ENCODE measurements around the gene GPR55. TPM values are rescaled to one million over a fixed set of nuclear protein-coding genes. Genes with fewer than 3 reads are reported as not detected.

GPR55 gene
- total RNA-seq, 1 donor from 2014 or later, result not detected

DNA sequence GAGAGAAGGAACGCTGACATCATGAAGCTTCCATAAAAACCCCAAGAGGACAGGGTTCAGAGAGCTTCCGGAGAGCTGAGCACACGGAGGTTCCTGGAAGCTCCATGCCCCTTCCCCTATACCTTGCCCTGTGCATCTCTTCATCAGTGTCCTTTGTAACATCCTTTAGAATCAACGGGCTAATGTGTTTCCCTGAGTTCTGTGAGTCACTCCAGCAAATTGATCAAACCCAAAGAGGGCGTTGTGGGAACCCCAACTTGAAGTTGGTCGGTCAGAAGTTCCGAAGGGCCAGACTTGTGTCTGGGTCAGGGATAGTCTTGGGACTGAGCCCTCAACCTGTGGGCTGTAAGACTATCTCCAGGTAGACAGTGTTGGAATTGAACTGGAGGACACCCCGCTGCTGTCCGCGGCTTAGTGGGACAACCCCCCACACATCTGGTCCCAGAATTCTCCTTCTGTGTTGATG, 25.9 kb upstream of the GPR55 start:
- TF ChIP-seq CTCF (conservative IDR thresholded peaks at IDR 0.05; ENCODE audit: low read depth, low read length), result no peak
- no peak for DNase-seq (ENCODE audit: low read depth)
- H3K4me3 ChIP-seq (ENCODE audit: low read depth, low read length), result no peak overlapping the region

- TF ChIP-seq CTCF (conservative IDR thresholded peaks at IDR 0.05; ENCODE audit: low read depth, low read length), result no peak
- no peak for DNase-seq (ENCODE audit: low read depth)
- H3K4me3 ChIP-seq (ENCODE audit: low read depth, low read length), result no peak overlapping the region
These were observed 25.2 kb upstream of the GPR55 start for GRCh38 chr2:230949966-230950873.

GRCh38 chr2:230947908-230948365, 22.9 kb upstream of the GPR55 start:
- TF ChIP-seq CTCF (conservative IDR thresholded peaks at IDR 0.05; ENCODE audit: low read depth, low read length), result no peak
- no peak overlapping the region for H3K4me3 ChIP-seq (ENCODE audit: low read depth, low read length)
- DNase-seq (ENCODE audit: low read depth), result no peak

DNA sequence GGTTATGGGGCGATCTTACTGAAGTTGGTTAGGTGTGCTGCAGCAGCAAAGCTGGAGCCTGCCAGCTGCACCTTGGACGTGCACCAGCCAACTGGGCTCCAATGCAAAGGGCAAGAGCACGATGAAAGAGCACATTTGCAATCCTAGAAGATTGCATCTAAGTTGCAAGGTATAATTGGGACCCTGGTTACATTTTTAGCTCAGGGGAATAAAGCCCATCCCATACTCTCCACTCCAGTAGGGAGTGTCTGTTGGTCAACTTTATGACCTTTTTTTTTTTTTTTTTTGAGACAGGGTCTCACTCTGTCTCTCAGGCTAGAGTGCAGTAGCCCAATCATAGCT, 22.2 kb upstream of the GPR55 start:
- no peak for DNase-seq (ENCODE audit: low read depth)
- TF ChIP-seq CTCF (conservative IDR thresholded peaks at IDR 0.05; ENCODE audit: low read depth, low read length), result no peak
- H3K4me3 ChIP-seq (ENCODE audit: low read depth, low read length), result no peak overlapping the region

- DNase-seq (ENCODE audit: low read depth), result no peak
- TF ChIP-seq CTCF (conservative IDR thresholded peaks at IDR 0.05; ENCODE audit: low read depth, low read length), result no peak
- no peak overlapping the region for H3K4me3 ChIP-seq (ENCODE audit: low read depth, low read length)
These were observed 21.6 kb upstream of the GPR55 start for GRCh38 chr2:230946429-230947234.

DNA sequence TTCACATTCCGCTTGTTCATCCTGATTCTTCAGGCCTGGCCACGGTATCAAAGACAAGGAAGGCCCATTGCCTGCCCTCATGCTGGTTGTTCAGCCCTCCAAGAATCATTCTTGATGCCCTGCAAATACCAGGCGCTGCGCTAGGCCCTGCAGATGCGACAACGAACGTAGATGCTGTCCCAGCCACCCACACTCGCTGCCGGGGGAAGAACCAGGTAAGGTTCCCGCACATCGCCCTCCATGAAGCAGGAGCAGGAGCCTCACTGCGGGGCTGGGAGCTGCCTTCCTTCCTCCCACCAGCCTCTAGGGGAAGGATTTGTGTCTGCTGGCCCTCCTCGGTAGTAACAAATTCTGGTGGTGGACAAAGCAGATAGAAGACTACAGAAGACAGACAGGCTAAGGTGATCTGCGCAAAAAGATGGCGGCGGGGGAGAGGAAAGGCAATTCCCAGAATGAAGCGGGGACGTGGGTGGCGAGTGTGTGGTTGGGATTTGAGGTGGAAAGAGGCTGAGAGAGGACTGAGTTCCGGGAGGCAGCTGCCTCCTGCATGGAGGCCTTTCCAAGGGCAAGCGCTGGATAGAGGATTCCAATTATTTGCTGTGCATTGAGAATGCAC, 19.8 kb upstream of the GPR55 start:
- no peak for DNase-seq (ENCODE audit: low read depth)
- no peak for TF ChIP-seq CTCF (conservative IDR thresholded peaks at IDR 0.05; ENCODE audit: low read depth, low read length)
- no peak overlapping the region for H3K4me3 ChIP-seq (ENCODE audit: low read depth, low read length)
